Activated CD4-positive, alpha-beta T cell treated with anti-CD3 and anti-CD28 coated beads for 24 hours (primary cell): ENCODE results near the gene TBC1D19.
A peak's percentile ranks its signal among the peaks of the same experiment; 100 is the strongest.
"Not testable (repeated sequence)": the region's sequence is repeated elsewhere in the genome, so short reads cannot be mapped to it uniquely, and the experiment has no call there.

ENCODE experiments used
- DNase-seq, 2 donors: peaks; one replicate each; pipeline ENCODE4 v3.0.0-alpha.2; 2020; ENCODE audit warnings: low read depth in 2 of 2

The TBC1D19 gene, protein sequence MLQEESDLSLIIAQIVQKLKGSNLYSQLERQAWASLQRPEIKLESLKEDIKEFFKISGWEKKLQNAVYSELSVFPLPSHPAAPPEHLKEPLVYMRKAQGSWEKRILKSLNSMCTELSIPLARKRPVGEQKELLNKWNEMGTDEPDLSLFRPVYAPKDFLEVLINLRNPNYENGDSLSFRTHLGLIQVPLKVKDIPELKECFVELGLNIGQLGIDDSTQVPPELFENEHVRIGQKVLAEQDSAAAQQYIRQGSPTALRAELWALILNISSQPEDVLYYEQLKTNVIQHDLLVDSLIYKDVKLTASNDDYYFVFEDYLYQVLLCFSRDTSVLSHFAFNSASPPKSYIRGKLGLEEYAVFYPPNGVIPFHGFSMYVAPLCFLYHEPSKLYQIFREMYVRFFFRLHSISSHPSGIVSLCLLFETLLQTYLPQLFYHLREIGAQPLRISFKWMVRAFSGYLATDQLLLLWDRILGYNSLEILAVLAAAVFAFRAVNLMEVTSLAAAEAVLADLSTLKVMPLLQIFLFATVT

DNA sequence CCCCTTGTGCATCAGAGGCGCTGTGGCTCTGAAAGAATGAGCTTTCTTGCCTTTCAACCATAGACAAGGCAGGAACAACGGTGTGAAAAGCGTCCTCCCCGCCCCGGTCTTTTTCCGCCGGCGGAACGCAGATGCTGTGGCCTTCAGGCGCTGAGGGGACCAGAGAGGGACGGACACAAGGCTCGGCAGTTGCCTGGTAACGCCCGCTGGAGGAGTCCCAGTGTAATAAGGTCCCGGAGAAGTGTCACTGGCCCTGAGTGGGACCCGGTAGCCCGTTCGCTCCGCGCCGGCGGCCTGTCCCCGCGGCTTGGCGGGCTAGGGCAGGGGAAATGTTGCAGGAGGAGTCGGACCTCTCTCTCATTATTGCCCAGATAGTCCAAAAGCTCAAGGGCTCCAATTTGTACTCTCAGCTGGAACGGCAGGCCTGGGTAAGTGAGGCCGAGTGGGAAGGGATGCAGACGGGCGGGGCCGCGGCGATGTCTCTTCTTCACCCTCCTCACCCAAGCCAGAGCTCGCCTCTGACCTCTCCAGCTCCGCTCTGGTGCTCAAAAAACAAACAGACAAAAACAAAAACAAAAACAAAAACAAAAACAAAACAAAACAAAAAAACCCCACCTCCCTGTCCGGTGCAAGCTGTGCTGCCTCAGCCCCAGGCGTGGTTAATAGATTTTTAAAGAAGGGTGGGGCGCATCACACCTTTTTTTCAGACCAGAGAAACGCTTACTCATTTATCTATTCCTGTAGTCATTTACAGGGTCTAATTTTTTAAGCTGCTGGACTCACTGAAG, at the start of gene TBC1D19:
Gene TBC1D19, plus strand, starts transcription at position 220 of the 788 bp plus-strand sequence. Its CDS starts 110 bp downstream, at position 330.
- DNase-seq, result peak; percentile 77 to 80

DNA sequence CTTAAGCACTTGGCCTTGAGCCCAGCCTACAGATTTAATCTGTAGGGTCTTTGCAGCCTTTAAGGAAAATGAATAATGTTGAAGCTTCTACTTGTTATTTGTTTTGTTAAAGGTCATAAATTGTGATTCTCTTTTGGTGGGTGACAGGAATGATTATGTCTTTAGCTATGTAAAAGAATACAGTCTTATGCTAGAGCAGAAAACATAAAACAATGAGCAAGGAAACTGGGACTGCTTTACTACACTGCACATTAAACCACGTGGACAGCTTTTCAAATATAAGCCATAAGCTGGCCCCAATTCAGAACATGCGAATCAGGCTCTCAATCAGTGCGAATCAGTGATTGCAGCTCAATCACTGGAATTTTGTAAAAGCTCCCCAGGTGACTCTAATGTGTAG, 40.9 kb upstream of the TBC1D19 start:
- DNase-seq, result no peak

DNA sequence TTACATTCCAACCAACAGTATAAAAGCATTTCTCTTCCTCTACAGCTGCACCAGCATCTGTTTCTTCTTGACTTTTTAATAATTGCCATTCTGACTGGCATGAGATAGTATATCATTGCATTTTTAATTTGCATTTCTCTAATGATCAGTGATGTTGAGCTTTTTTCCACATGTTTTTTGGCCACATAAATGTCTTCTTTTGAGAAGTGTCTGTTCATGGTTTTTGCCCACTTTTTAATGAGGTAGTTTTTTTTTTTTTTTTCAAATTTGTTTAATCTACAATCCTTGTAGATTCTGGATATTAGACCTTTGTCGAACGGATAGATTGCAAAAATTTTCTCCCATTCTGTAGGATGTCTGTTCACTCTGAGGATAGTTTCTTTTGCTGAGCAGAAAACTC, 39.5 kb upstream of the TBC1D19 start:
- DNase-seq, result no peak

DNA sequence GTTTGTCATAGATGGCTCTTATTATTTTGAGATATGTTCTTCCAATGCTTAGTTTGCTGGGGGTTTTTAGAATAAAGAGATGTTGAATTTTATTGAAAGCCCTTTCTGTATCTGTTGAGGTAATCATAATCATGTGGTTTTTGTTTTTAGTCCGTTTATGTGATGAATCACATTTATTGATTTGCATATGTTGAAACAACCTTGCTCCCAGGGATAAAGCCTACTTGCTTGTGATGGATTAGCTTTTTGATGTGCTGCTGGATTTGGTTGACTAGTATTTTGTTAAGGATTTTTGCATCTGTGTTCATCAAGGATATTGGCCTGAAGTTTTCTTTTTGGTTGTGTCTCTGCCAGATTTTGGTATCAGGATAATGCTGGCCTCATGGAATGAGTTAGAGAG, 35.5 kb upstream of the TBC1D19 start:
- DNase-seq, result not testable (repeated sequence)

DNA sequence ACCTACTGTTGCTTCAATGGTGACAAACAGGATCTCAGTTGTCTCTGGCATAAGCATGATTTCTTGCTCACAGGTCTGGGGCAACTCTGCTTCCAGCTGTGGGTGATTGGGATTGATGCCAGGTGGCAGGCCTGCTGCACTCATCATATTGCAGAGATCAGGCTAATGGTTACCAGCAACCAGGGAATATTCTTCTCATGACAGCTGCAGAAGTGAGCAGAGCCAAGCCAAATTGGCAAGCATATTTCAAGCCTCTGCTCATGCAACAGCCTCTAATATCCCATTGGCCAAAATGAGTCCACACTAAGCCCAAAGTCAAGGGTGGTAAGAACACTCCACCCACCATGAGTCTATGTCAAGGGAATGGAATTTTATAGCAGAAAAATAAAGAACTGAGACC, 26.7 kb upstream of the TBC1D19 start:
- no peak for DNase-seq

DNA sequence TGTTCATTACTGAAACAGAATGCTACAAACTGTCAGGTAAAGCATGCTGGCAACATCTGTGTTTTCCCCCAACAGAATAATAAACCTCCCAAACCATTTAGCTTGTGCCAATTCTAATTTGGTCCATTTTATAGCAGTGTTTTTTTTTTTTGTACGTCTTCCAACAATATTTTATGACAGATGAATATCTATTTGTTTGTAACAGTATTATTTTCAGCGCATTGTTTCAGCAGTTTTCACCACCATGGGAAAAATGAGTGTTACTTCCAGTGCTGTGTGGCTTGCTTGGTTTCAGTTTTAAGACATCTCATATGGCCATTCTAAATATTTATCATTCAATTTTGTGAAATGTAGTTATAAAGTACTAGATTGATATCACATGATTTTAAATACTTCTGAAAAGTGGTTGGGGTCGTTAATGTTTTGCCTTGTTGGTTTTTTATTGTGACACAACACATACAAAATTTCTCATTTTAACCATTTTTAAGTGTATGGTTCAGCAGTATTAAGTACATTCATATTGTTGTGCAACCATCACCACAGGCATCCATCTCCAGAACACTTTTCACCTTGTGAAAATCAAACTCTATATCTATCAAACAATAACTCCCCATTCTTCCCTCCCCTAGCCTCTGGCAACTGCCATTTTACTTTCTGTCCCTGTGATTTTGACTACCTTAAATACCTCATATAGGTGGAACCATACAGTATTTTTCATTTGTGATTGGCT, 25.6 kb upstream of the TBC1D19 start:
- DNase-seq, result no peak

DNA sequence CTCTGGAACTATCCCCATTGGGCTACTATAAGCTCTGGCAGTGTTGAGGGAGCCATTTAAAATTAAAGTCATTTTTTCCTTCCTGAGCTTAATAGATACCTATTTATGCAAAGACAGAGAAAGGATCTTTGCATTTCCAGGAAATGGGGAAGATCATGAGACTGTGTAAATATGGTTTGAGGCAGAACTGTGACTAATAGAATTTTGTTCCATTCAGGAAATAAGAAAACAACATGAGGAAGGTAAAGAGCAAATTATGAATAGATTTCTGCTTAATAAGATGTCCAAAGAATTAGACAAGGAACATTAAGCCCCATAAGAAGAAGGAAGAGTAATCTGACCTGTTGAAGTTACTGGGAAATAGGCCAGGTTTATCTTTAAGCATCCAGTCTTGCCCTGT, 17.8 kb upstream of the TBC1D19 start:
- DNase-seq, result no peak

DNA sequence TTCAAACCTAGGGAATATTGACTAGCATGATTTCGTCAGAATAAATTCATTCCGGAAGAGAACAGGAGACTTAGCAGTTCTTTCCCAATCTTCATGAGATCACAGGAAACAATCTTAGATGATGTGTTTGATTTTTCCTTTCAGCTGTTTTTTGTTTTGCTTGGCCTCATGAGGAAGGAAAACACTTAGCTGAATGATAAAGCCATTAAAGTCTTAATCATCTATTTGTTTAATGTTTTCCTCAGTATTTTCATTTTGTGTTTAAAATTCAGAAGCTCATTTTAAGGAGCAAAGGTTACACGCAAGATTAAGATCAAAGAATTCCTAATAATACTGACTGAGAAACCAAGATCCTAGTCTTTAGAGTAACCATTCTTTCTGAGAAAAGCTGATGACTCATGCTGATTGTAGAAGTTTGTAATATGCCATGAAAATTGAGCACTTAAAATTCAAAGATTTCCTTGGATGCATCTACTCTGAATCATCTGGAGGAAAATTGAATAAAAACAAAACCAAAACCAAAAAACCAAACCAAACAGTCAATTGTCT, 15.4 kb upstream of the TBC1D19 start:
- no peak for DNase-seq

DNA sequence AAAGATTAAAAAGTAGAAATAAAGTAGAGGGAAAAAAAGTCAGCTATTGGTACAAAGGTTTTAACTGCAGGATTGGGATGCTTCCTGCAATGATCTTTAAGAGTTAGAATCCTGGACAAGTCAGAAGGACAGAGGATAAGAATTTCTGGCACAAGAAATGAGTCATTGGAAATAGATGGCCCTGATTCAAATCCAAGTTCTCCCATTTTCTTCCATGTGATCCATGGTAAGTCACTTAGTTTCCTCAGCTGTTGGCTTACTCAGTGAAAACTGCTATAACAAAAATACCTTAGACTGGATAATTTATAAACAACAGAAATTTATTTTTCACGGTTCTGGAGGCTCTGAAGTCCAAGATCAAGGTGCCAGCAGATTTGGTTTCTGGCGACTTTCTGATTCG, 13.3 kb upstream of the TBC1D19 start:
- no peak for DNase-seq

DNA sequence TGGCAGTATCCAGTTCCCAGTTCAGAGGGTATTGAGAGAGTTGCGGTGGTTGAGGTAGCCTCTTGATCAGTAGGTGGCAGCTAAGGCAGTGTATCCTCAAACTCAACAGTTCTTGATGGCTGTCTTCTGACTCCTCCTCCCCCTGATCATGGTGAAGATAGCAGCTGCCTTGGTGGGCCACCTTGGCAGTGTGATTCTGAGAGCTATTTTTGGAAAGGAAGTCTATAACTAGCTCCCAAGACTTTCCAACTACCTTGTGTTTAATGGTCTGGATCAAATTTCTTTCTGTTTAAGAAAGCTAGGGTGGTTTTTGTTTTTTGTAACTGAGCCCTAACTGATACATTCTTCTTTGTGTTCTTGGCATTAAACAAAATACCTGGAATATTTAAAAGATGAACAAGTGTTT, 10.5 kb upstream of the TBC1D19 start:
- DNase-seq, result no peak

DNA sequence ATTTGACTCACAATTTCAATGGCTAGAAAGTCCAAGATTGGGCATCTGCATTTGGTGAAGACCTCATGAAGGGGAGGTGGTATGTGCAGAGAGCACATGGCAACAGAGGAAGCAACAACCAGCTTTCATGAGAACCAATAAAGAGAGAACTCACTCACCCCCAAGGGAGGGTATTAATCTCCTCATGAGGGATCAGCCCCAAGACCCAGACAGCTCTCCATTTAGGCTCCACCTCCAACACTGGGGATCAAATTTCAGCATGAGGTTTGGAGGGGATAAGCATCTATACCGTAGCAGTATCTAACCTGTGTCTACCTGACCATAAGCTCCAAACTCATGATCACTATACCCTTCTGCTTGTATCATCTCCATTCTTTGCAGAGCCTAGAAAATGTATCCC, 9.3 kb upstream of the TBC1D19 start:
- no peak for DNase-seq

DNA sequence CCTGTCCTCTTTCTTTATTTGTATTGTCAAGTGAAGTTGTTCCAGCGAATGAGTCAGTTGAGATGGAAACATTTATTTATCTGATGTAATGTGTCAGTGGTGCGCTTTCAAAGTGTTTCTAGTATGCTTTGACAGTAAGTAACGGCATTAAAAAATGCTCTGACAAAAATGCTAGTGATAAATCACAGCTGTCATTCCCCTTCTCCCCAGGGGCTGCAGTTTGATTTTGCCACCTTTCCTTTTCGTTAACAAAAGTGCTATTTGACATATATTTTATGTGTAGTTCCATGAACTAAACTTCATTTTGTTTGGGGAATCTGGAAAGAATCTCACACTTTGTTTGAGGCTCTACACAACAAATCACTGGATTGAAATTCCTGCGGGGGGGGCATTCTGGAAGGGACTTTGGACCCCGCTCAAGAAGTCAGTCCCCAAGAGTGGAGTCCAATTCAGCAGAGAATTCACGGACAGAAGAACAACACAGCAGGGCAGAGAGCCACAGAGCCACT, 7.6 kb upstream of the TBC1D19 start:
- DNase-seq, result no peak

DNA sequence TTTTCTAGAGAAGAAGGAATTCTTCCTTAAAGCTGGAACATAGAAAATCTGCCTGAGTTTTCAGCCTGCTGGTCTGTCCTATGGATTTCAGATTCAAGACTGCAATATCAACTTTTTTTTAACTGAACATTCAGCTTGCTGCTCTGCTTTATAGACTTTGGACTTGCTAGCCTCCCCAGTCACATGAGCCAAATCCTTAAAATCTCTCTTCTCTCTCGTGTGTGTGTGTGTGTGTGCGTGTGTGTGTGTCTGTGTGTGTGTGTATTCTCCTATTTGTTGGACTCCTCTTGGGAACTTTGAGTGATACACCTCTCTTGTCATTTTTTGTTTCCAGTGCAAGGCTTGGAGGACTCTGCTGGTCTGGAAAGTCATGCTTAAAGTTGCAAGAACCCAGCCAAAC, 6.8 kb upstream of the TBC1D19 start:
- DNase-seq, result no peak

DNA sequence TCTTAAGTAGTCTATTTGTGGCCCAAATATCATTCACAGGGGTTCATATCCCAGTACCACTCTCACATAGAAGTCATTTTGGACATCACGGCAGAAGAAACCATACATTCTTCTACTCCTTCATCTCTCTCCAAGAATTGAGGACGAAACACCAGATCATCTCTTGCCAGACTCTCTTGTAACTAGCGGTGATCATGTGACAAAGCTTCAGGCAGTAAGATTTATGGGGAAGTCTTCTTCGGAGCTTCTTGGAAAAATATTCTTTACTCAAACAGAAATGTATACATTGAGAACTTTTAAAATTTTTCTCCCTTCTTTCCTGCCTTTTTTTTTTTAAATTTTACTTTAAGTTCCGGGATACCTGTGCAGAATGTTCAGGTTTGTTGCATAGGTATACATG, 4.7 kb upstream of the TBC1D19 start:
- DNase-seq, result no peak

DNA sequence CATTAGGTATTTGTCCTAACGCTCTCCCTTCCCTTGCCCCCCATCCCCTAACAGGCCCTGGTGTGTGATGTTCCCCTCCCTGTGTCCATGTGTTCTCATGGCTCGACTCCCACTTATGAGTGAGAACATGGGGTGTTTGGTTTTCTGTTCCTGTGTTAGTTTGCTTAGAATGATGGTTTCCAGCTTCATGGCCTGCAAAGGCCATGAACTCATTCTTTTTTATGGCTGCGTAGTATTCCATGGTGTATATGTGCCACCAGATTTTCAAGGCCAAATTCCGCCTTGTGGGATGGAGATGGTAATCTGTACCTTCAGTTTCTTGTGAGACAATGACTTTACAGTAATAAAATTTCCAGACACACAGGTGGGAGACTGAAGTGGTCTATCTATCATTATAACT, 2.5 kb upstream of the TBC1D19 start:
- not testable (repeated sequence) for DNase-seq

DNA sequence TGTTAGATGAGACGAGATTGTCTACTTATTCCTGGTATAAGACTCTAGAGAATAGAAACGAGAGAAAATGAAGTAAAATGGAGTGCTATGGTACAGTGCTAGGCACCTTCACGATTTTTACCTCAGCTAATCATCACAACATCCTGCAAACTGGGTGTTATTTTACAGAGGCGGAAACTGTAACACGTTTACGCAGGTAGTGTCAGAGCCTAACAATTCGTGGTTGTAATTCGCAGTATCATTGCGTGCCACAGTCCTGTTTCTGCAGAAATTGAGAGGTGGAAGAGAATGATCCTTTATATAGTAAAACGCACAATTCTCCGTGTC, 383 bp upstream of the TBC1D19 start:
- DNase-seq, result no peak

DNA sequence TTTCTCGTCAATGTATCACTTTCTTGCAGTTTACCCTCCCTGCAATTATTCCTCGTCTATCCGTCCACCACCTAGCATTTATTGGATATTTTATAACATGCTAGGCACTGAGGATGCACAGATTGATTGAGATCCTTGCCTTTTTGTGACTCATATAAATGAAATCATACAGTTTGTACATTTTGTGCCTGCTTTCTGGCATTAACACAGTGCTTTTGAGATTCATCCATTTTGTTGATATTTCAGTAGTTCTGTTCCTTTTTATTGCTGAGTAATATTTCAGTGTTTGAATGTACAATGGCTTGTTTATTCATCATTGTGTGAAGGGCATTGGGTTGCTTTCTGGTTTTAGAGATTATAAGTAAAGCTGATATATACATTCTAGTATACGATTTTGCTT, 841 bp downstream of the TBC1D19 start:
- no peak for DNase-seq

DNA sequence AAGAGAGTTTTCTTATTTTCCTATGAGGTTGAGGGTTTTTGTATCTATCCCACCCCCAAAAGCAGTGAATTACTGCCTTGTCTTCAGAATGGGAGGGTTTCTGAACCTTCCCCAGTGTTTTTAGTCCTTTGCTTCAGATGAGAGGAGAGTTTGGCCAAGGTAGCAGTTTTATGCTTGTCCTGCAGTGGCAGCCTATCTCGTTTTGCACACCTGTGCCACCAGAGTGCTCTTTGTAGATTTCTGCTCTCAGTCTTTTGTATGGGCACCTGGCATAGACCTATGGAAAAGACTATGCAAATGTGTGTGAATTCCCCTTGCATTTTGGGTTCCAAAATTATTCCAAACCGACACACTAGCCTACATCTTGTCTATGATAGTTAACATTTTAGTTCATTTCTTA, 5.8 kb downstream of the TBC1D19 start:
- DNase-seq, result no peak

DNA sequence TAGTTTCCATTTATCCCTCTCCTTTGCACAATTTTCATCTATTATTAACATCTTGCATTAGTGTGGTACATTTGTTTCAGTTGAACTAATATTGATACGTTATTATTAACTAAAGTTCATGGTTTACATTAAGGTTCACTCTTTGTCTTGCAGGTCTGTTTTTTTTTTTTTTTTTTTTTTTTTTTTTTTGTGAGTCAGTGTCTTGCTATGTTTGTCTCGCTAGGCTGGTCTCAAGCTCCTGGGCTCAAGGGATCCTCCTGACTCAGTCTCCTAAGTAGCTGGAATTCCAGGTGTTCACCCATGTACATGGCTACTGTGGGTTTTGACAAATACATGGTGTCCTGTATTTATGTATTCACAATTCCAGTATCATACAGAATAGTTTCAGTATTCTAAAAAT, 6.8 kb downstream of the TBC1D19 start:
- DNase-seq, result no peak

DNA sequence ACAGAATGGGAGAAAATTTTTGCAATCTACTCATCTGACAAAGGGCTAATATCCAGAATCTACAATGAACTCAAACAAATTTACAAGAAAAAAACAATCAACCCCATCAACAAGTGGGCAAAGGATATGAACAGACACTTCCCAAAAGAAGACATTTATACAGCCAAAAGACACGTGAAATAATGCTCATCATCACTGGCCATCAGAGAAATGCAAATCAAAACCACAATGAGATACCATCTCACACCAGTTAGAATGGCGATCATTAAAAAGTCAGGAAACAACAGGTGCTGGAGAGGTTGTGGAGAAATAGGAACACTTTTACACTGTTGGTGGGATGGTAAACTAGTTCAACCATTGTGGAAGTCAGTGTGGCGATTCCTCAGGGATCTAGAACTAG, 9.7 kb downstream of the TBC1D19 start:
- DNase-seq, result not testable (repeated sequence)

DNA sequence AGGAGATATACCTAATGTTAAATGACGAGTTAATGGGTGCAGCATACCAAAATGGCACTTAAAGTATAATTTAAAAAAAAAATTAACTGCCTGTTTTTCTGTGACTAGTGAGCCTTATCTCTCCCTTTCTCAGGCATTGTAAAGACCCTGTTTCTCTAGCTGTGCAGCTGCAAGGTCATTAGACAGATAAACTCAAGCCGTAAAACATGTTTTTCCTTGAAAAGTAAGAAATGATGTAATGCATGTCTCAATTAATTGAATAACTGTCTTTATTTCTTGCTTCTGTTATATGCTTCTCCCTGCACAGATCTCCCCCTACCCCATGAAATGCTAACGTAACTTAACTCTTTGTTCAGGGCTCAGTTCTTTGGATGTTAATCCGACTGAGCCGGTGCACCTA, 10.5 kb downstream of the TBC1D19 start:
- no peak for DNase-seq

DNA sequence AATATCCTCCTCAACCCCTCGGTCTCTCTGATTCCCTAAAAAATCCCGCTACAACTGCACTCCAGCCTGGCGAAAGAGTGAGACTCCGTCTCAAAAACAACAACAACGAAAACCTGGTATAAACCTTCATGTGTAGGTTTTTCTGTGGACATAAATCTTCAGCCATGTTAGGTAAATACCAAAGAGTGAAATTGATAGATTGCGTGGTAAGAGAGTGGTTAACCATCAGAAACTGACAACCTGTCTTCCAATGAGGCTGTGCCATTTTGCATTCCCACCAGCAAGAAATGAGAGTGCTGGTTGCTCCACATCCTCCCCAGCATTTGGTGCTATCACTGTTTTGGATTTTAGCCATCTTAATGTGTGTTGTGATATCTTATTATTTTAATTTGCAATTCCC, 10.9 kb downstream of the TBC1D19 start:
- DNase-seq, result no peak
